ENCODE data around the gene ARG1. TPM values are rescaled to one million over a fixed set of nuclear protein-coding genes. Genes with fewer than 3 reads are reported as not detected.

ARG1 gene
- total and polyA plus RNA-seq, 2 donors (not counting 1 experiment from before 2014, with no cell fraction given): not detected

DNA sequence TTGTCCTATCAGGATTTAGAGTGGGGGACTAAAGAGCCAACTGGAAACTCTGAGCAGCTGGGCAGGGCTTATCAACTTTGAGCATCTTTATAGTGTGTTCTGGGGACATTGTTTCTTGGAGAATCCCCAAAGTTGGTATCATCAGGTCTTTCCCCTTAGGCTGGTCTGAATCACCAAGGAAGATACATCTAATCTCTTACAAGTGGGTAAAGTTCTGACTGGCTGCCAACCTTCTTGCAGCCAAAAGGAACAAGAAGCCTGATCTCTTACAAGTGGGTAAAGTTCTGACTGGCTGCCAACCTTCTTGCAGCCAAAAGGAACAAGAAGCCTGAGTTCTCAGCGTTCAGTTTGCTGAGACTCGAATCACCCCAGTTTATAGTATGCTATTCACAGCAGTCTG is 56.6 kb downstream of the ARG1 start:
- Histone ChIP-seq H3K9me3 (ENCODE audit: control insufficient read depth, insufficient read depth, low read depth, low read length) (no peaks in the 10 kb centered on the region), H3K9ac (ENCODE audit: insufficient read depth, low read length) (no peak overlapping the region), H3K36me3 (ENCODE audit: control insufficient read depth, insufficient read depth, low read length) (no peaks in the 10 kb centered on the region), H2AFZ (ENCODE audit: low read length) (no peak overlapping the region), H3K4me2 (ENCODE audit: extremely low read depth, insufficient read depth, low read length) (no peak overlapping the region), H3K79me2 (ENCODE audit: control insufficient read depth, insufficient read depth, low read length) (peaks cover 12% of the 10 kb centered on the region), H3K4me3 (replicated peaks in 1 of 4; ENCODE audit: control extremely low read depth in 1 of 4, insufficient read depth in 1 of 4, low read depth in 3 of 4, low read length in 4 of 4) (no peak overlapping the region), H3K27me3 (ENCODE audit: control insufficient read depth, insufficient read depth, low read length) (no peaks in the 10 kb centered on the region), H4K20me1 (ENCODE audit: control insufficient read depth, extremely low read depth, insufficient read depth, low read length) (no peaks in the 10 kb centered on the region), H3K27ac (ENCODE audit: insufficient read depth, low read length) (no peak overlapping the region), H3K4me1 (ENCODE audit: control insufficient read depth, extremely low read depth, insufficient read depth, low read length) (no peaks in the 10 kb centered on the region)
- no peak for DNase-seq (ENCODE audit: low read depth in 2 of 2)
- TF ChIP-seq, protein P1, sequence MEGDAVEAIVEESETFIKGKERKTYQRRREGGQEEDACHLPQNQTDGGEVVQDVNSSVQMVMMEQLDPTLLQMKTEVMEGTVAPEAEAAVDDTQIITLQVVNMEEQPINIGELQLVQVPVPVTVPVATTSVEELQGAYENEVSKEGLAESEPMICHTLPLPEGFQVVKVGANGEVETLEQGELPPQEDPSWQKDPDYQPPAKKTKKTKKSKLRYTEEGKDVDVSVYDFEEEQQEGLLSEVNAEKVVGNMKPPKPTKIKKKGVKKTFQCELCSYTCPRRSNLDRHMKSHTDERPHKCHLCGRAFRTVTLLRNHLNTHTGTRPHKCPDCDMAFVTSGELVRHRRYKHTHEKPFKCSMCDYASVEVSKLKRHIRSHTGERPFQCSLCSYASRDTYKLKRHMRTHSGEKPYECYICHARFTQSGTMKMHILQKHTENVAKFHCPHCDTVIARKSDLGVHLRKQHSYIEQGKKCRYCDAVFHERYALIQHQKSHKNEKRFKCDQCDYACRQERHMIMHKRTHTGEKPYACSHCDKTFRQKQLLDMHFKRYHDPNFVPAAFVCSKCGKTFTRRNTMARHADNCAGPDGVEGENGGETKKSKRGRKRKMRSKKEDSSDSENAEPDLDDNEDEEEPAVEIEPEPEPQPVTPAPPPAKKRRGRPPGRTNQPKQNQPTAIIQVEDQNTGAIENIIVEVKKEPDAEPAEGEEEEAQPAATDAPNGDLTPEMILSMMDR (conservative IDR thresholded peaks at IDR 0.05 in 1 of 2, IDR thresholded peaks at IDR 0.05 in 1 of 2; ENCODE audit: low read depth in 1 of 2, low read length in 2 of 2): no peak
- TF ChIP-seq EZH2 (IDR thresholded peaks at IDR 0.05; ENCODE audit: low read length, missing control alignments): no peak

DNA sequence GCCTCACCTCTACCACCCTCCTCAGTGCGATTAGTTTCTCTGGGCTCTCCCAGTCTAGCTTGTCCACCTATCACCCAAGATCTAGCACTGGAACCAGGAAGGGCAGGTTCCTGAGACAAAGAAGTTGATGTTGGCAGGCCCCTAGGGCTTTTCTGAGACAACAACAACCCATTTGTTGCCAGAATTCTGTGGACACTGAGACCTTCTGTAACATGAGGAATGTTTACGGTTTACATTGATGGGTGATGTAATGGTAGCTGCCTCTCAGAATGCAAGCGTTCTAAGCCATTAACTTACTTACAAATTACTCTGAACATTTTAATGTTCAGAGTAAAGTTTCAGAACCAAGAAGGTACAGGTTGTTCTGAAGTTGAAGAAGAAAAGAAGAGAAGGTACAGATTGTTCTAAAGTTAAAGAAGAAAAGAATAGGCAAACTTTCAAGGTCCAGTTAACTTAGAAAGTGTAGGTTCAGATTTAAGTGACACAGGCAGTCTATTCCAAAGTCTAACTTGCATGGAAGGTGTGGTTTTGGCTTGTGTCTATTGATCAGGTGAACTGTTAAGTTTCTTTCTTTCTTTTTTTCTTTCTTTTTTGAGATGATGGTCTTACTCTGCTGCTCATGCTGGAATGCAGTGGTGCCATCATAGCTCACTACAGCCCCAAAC is 58.7 kb downstream of the ARG1 start:
- Histone ChIP-seq H3K27me3 (ENCODE audit: control insufficient read depth, insufficient read depth, low read length) (no peaks in the 10 kb centered on the region), H3K9ac (ENCODE audit: insufficient read depth, low read length) (no peak overlapping the region), H3K4me1 (ENCODE audit: control insufficient read depth, extremely low read depth, insufficient read depth, low read length) (no peaks in the 10 kb centered on the region), H3K79me2 (ENCODE audit: control insufficient read depth, insufficient read depth, low read length) (peaks cover 6% of the 10 kb centered on the region), H3K9me3 (ENCODE audit: control insufficient read depth, insufficient read depth, low read depth, low read length) (no peaks in the 10 kb centered on the region), H3K4me3 (replicated peaks in 1 of 4; ENCODE audit: control extremely low read depth in 1 of 4, insufficient read depth in 1 of 4, low read depth in 3 of 4, low read length in 4 of 4) (no peak overlapping the region), H3K4me2 (ENCODE audit: extremely low read depth, insufficient read depth, low read length) (no peak overlapping the region), H4K20me1 (ENCODE audit: control insufficient read depth, extremely low read depth, insufficient read depth, low read length) (no peaks in the 10 kb centered on the region), H3K27ac (ENCODE audit: insufficient read depth, low read length) (no peak overlapping the region), H2AFZ (ENCODE audit: low read length) (no peak overlapping the region), H3K36me3 (ENCODE audit: control insufficient read depth, insufficient read depth, low read length) (no peaks in the 10 kb centered on the region)
- no peak for TF ChIP-seq EZH2 (IDR thresholded peaks at IDR 0.05; ENCODE audit: low read length, missing control alignments)
- TF ChIP-seq, protein P1 (conservative IDR thresholded peaks at IDR 0.05 in 1 of 2, IDR thresholded peaks at IDR 0.05 in 1 of 2; ENCODE audit: low read depth in 1 of 2, low read length in 2 of 2): no peak
- no peak for DNase-seq (ENCODE audit: low read depth in 2 of 2)

Other genes with a start within 250 kb of the ARG1 start
- 24.7 and 27.4 TPM in 2 replicates for gene MED23, start 55.0 kb downstream of the ARG1 start, total RNA-seq
- gene MED23, start 55.0 kb downstream of the ARG1 start, polyA plus RNA-seq: 21.7 and 25.1 TPM in 2 replicates
- 0.17 and 0.26 TPM in 2 replicates for gene ENPP3, start 64.1 kb downstream of the ARG1 start, total RNA-seq
- 0.02 and 0.06 TPM in 2 replicates for gene ENPP3, start 64.1 kb downstream of the ARG1 start, polyA plus RNA-seq
- gene OR2A4, start 128.2 kb downstream of the ARG1 start, total RNA-seq: not detected in 2 replicates
- 0.08 TPM in 1 of 2 replicates, not detected in the other for gene OR2A4, start 128.2 kb downstream of the ARG1 start, polyA plus RNA-seq
- not detected in 2 replicates for gene CTAGE9, start 137.8 kb downstream of the ARG1 start, total RNA-seq
- gene CTAGE9, start 137.8 kb downstream of the ARG1 start, polyA plus RNA-seq: not detected in 2 replicates
- 13.1 and 85.4 TPM in 2 replicates for gene ENPP1, start 234.8 kb downstream of the ARG1 start, total RNA-seq
- gene ENPP1, start 234.8 kb downstream of the ARG1 start, polyA plus RNA-seq: 48.6 and 51.7 TPM in 2 replicates

Data from fibroblast of lung (primary cell).